Progenitor cell of endocrine pancreas (in vitro differentiated cells): Measurements from ENCODE around the gene TXNRD3. TPM values are rescaled to one million over a fixed set of nuclear protein-coding genes. Genes with fewer than 3 reads are reported as not detected.

ENCODE experiments used
- DNase-seq: peaks from one replicate; pipeline ENCODE4 v3.0.0; 2021; ENCODE audit warnings: low spot score; ENCODE audit not compliant: unreplicated experiment
- H3K27ac Mint-ChIP-seq: 2 replicates; pipeline ENCODE4 v1.8.0; 2021; ENCODE audit warnings: mild to moderate bottlenecking, moderate library complexity, mixed read lengths
- H3K27me3 Mint-ChIP-seq: 2 replicates; pipeline ENCODE4 v1.8.0; 2021; ENCODE audit warnings: mixed read lengths
- H3K36me3 Mint-ChIP-seq: 2 replicates; pipeline ENCODE4 v1.8.0; 2022; ENCODE audit warnings: mixed read lengths; ENCODE audit not compliant: insufficient read depth
- H3K4me1 Mint-ChIP-seq: 2 replicates; pipeline ENCODE4 v1.8.0; 2021; ENCODE audit warnings: low read depth, mixed read lengths
- H3K4me3 Mint-ChIP-seq: 2 replicates; pipeline ENCODE4 v1.8.0; 2021; ENCODE audit warnings: low read depth, mild to moderate bottlenecking, moderate library complexity, mixed read lengths
- H3K9me3 Mint-ChIP-seq: 2 replicates; pipeline ENCODE4 v1.8.0; 2021; ENCODE audit warnings: low read depth, mixed read lengths
- total RNA-seq: library from RNA; stranded (reverse); gene quantifications from 2 replicates; pipeline ENCODE4 v1.2.1, GENCODE V29; 2021
- TF ChIP-seq, protein P1 (sequence below): fragments of 200-600 bp; sonication (generic); IDR thresholded peaks from one replicate; pipeline ENCODE4 v1.5.0; 2021; ENCODE audit warnings: antibody characterized with exemption, mild to moderate bottlenecking; ENCODE audit not compliant: unreplicated experiment

The TXNRD3 gene
- total RNA-seq, 1 donor from 2014 or later: 12.9 TPM

- no peak overlapping the region for H3K27ac Mint-ChIP-seq
- H3K9me3 Mint-ChIP-seq: no peaks in the 10 kb centered on the region
- H3K27me3 Mint-ChIP-seq: no peaks in the 10 kb centered on the region
- peaks cover 4% of the 10 kb centered on the region for H3K4me1 Mint-ChIP-seq
- no peak for DNase-seq
- H3K36me3 Mint-ChIP-seq: peaks cover 18% of the 10 kb centered on the region
- no peak overlapping the region for H3K4me3 Mint-ChIP-seq
- TF ChIP-seq, protein P1, sequence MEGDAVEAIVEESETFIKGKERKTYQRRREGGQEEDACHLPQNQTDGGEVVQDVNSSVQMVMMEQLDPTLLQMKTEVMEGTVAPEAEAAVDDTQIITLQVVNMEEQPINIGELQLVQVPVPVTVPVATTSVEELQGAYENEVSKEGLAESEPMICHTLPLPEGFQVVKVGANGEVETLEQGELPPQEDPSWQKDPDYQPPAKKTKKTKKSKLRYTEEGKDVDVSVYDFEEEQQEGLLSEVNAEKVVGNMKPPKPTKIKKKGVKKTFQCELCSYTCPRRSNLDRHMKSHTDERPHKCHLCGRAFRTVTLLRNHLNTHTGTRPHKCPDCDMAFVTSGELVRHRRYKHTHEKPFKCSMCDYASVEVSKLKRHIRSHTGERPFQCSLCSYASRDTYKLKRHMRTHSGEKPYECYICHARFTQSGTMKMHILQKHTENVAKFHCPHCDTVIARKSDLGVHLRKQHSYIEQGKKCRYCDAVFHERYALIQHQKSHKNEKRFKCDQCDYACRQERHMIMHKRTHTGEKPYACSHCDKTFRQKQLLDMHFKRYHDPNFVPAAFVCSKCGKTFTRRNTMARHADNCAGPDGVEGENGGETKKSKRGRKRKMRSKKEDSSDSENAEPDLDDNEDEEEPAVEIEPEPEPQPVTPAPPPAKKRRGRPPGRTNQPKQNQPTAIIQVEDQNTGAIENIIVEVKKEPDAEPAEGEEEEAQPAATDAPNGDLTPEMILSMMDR: no peak
Observed at GRCh38 chr3:126621627-126622345, 33.1 kb downstream of the TXNRD3 start.

DNA sequence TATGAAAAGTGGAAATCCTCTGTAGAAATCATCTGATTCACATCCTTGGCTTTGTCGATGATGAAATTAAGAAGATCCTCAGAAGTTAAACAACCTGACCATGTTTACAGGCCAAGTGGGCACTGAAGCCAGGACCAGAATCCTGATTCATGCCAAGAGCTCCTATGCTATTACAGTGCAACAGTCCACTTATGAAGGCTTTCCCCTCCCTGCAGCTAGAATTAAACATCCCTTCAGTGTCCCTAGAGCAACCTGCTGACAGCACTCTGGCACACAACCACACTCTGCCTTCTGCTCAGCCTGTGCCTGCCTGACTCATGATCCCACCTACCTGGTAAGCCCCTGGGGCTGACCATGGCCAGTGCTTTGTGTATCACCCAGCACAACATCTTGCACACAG, 33.8 kb downstream of the TXNRD3 start:
- Mint-ChIP-seq H3K4me3 (no peak overlapping the region), H3K27me3 (no peaks in the 10 kb centered on the region), H3K9me3 (no peaks in the 10 kb centered on the region), H3K27ac (no peak overlapping the region), H3K4me1 (peaks cover 4% of the 10 kb centered on the region), H3K36me3 (peaks cover 18% of the 10 kb centered on the region)
- no peak for DNase-seq
- TF ChIP-seq, protein P1: no peak

DNA sequence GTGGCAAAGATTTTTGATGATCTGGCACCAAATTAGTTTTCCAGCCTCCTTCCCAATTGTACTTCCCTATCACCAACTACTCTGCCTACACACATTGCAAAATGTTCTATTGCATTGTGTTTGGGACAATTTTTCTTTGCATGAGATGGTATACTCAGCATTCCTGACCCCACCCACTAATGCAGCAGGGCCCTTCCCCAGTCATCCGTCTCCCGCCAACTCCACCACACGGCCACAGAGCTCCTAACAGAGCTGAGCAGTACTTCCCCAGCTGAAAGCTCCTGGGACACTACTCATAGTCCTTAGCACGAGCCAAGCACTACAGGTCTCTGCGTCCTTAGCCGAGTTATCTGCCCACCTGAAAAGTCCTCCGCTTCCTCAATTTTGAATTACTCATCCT, 34.2 kb downstream of the TXNRD3 start:
- H3K9me3 Mint-ChIP-seq: no peaks in the 10 kb centered on the region
- H3K4me3 Mint-ChIP-seq: no peak overlapping the region
- H3K4me1 Mint-ChIP-seq: peaks cover 4% of the 10 kb centered on the region
- no peaks in the 10 kb centered on the region for H3K27me3 Mint-ChIP-seq
- H3K27ac Mint-ChIP-seq: no peak overlapping the region
- TF ChIP-seq, protein P1: no peak
- peaks cover 16% of the 10 kb centered on the region for H3K36me3 Mint-ChIP-seq
- no peak for DNase-seq

DNA sequence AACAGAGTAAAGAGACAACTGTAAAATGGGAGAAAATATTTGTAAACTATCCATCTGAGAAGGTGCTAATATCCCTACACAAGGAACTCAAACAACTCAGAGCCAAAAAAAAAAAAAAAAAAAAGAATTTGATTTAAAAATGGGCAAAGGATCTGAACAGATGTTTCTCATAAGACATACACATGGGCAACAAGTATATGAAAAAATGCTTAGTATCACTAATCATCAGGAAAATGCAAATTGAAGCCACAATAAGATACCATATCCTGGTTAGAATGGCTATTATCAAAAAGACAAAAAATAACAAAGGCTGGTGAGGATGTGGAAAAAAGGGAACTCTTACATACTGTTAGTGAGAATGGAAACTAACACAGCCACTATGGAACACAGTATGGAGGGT, 36.2 kb downstream of the TXNRD3 start:
- Mint-ChIP-seq H3K4me1 (peaks cover 4% of the 10 kb centered on the region), H3K27me3 (no peaks in the 10 kb centered on the region), H3K36me3 (peaks cover 13% of the 10 kb centered on the region), H3K9me3 (no peaks in the 10 kb centered on the region), H3K27ac (no peak overlapping the region), H3K4me3 (no peak overlapping the region)
- TF ChIP-seq, protein P1: no peak
- DNase-seq: no peak

GRCh38 chr3:126618021-126618420, 36.9 kb downstream of the TXNRD3 start:
- Mint-ChIP-seq H3K27ac (no peak overlapping the region), H3K27me3 (no peaks in the 10 kb centered on the region), H3K4me3 (no peak overlapping the region), H3K36me3 (peaks cover 13% of the 10 kb centered on the region), H3K9me3 (no peaks in the 10 kb centered on the region), H3K4me1 (peaks cover 4% of the 10 kb centered on the region)
- no peak for DNase-seq
- TF ChIP-seq, protein P1: no peak
